ENCODE results near the gene IL22RA1.
A peak's percentile ranks its signal among the peaks of the same experiment; 100 is the strongest.

Gene IL22RA1

GRCh38 chr1:24142546-24143534, at the start of gene IL22RA1:
Gene IL22RA1, minus strand, starts transcription at chr1:24143140. Its CDS starts 58 bp downstream, at chr1:24143082.
- no peak for DNase-seq (ENCODE audit: low read depth)

GRCh38 chr1:24191860-24192259, 48.9 kb upstream of the IL22RA1 start:
- DNase-seq (ENCODE audit: low read depth): no peak

GRCh38 chr1:24190983-24191461, 48.1 kb upstream of the IL22RA1 start:
- no peak for DNase-seq (ENCODE audit: low read depth)

- no peak for DNase-seq (ENCODE audit: low read depth)
Measured at GRCh38 chr1:24189528-24189927, 46.6 kb upstream of the IL22RA1 start.

GRCh38 chr1:24186993-24187790, 44.3 kb upstream of the IL22RA1 start, which contains the start of gene IFNLR1:
Gene IFNLR1, minus strand, starts transcription at chr1:24187289. Its CDS starts 41 bp downstream, at chr1:24187248.
- DNase-seq (ENCODE audit: low read depth): peak; percentile 74

GRCh38 chr1:24186711-24186992, 43.7 kb upstream of the IL22RA1 start:
- no peak for DNase-seq (ENCODE audit: low read depth)

- no peak for DNase-seq (ENCODE audit: low read depth)
Measured at GRCh38 chr1:24186031-24186710, 43.2 kb upstream of the IL22RA1 start.

- no peak for DNase-seq (ENCODE audit: low read depth)
Measured at GRCh38 chr1:24185076-24185475, 42.1 kb upstream of the IL22RA1 start.

- DNase-seq (ENCODE audit: low read depth): no peak
Measured at GRCh38 chr1:24182061-24182460, 39.1 kb upstream of the IL22RA1 start.

GRCh38 chr1:24181619-24182018, 38.7 kb upstream of the IL22RA1 start:
- no peak for DNase-seq (ENCODE audit: low read depth)

- no peak for DNase-seq (ENCODE audit: low read depth)
Measured at GRCh38 chr1:24180676-24181075, 37.7 kb upstream of the IL22RA1 start.

- DNase-seq (ENCODE audit: low read depth): no peak
Measured at GRCh38 chr1:24179251-24179840, 36.4 kb upstream of the IL22RA1 start.

- no peak for DNase-seq (ENCODE audit: low read depth)
Measured at GRCh38 chr1:24178407-24178806, 35.5 kb upstream of the IL22RA1 start.

- no peak for DNase-seq (ENCODE audit: low read depth)
Measured at GRCh38 chr1:24177161-24177560, 34.2 kb upstream of the IL22RA1 start.

GRCh38 chr1:24175033-24175755, 32.3 kb upstream of the IL22RA1 start:
- no peak for DNase-seq (ENCODE audit: low read depth)

- no peak for DNase-seq (ENCODE audit: low read depth)
Measured at GRCh38 chr1:24173638-24174575, 31.0 kb upstream of the IL22RA1 start.

GRCh38 chr1:24172598-24172997, 29.7 kb upstream of the IL22RA1 start:
- no peak for DNase-seq (ENCODE audit: low read depth)

- no peak for DNase-seq (ENCODE audit: low read depth)
Measured at GRCh38 chr1:24169286-24169685, 26.3 kb upstream of the IL22RA1 start.

- DNase-seq (ENCODE audit: low read depth): no peak
Measured at GRCh38 chr1:24168245-24168644, 25.3 kb upstream of the IL22RA1 start.

GRCh38 chr1:24167008-24167407, 24.1 kb upstream of the IL22RA1 start:
- DNase-seq (ENCODE audit: low read depth): no peak
